Measurements from ENCODE around the gene GALNT18.

GRCh38 chr11:11336664-11337063, 285.1 kb downstream of the GALNT18 start:
- TF ChIP-seq CTCF (IDR thresholded peaks at IDR 0.05) (no peak), EP300 (IDR thresholded peaks at IDR 0.05) (no peak), POLR2A (IDR thresholded peaks at IDR 0.05) (no peak)

Measured in ovary (tissue), 3 donors.